Measurements from ENCODE around the gene SRGAP3.

GRCh38 chr3:9230596-9230995 is 18.9 kb downstream of the SRGAP3 start:
- TF ChIP-seq EZH2 (IDR thresholded peaks at IDR 0.05; ENCODE audit: insufficient read depth, poor library complexity, severe bottlenecking) (no peak), EZH2phosphoT487 (IDR thresholded peaks at IDR 0.05; ENCODE audit: insufficient read depth, low read depth) (no peak)
